Adrenal gland (tissue), 12 donors: ENCODE results near the gene NCLN. TPM values are rescaled to one million over a fixed set of nuclear protein-coding genes. Genes with fewer than 3 reads are reported as not detected.

Experiments used
- DNase-seq, 7 donors: peaks; one replicate each; pipeline ENCODE4 v3.0.0-alpha.2; 2019 to 2020
- H3K27ac ChIP-seq, 5 donors: fragments of 200-600 bp; sonication (generic) in 4 of 5; 1 replicate in 3 of 5; 2 replicates in 2 of 5; pipeline versions ENCODE4 v1.5.1 to v1.8.0; 2016 to 2020; ENCODE audit warnings: mild to moderate bottlenecking in 1 of 5
- H3K27me3 ChIP-seq: fragments of 200-600 bp; 2 replicates; pipeline ENCODE4 v1.8.0; 2021
- H3K36me3 ChIP-seq, 2 donors: fragments of 200-600 bp; replicated peaks in 1 of 2; 1 replicate in 1 of 2; 2 replicates in 1 of 2; pipeline versions ENCODE4 v1.5.1 to v1.8.0; 2018 to 2022
- H3K4me1 ChIP-seq, 2 donors: fragments of 200-600 bp; replicated peaks in 1 of 2; 1 replicate in 1 of 2; 2 replicates in 1 of 2; pipeline versions ENCODE4 v1.5.1 to v1.8.0; 2018 to 2021
- H3K4me3 ChIP-seq, 4 donors: fragments of 200-600 bp; sonication (generic) in 3 of 4; one replicate each; pipeline ENCODE4 v1.5.1; 2016 to 2018
- H3K9me3 ChIP-seq, 3 donors: fragments of 200-600 bp; sonication (generic) in 1 of 3; replicated peaks in 1 of 3; 1 replicate in 2 of 3; 2 replicates in 1 of 3; pipeline versions ENCODE4 v1.5.1 to v1.8.0; 2016 to 2021
- POLR2A ChIP-seq, 2 donors: fragments of 450-650 bp; IDR thresholded peaks; one replicate each; pipeline ENCODE4 v1.6.1; 2017; ENCODE audit warnings: antibody characterized with exemption in 2 of 2, mild to moderate bottlenecking in 2 of 2, moderate library complexity in 1 of 2
- WGBS, 4 donors: extraction: QIAGEN DNeasy Blood & Tissue Kit in 2 of 4; methylation state at CpG; one replicate each; pipeline versions ENCODE4 v1.1.5 to v1.1.7; 2013 to 2017; 5-methylcytosine and 5-hydroxymethylcytosine counted together
- intact Hi-C, 2 donors: fragments of 100-400 bp; cut with DNase I; formaldehyde crosslinking; loops; one replicate each; pipeline versions ENCODE4 v1.14.1 to v1.15.0; 2022 to 2023
- polyA plus RNA-seq, 3 donors: library from polyadenylated mRNA; stranded (reverse); fragments of 200-250 nt in 2 of 3; fragments of 350-450 nt in 1 of 3; fragmentation: Illumina TruSeq in 1 of 3; extraction: RNeasy Lipid Tissue Mini Kit (QIAGEN cat#74804) in 1 of 3; gene quantifications; one replicate each; pipeline ENCODE4 v1.2.3, GENCODE V29; 2013 to 2014
- total RNA-seq, 9 donors: library from RNA; depleted of rRNA in 4 of 9; stranded (reverse); fragments of >200 nt in 4 of 9; fragments of 120-200 nt in 1 of 9; fragmentation: NEBNext Ultra II Directional in 1 of 9; extraction: Animal tissue kit (Norgen Biotek cat#: 25700) in 1 of 9; gene quantifications; one replicate each; pipeline versions ENCODE4 v1.1.0 to v1.2.4, GENCODE V29; 2013 to 2023
- TF ChIP-seq, protein P1 (sequence below), 6 experiments: fragments of 450-650 bp in 4 of 6; fragments of 200-600 bp in 2 of 6; sonication (generic) in 1 of 6; IDR thresholded peaks; 1 replicate in 5 of 6; 2 replicates in 1 of 6; pipeline versions ENCODE4 v1.5.1 to v1.8.0; 2016 to 2021; ENCODE audit warnings: antibody characterized with exemption in 6 of 6, mild to moderate bottlenecking in 2 of 6, moderate library complexity in 1 of 6
- donor health status: healthy with polysubstance abuse.
- donor health status: Bipolar disorder and iron deficiency.
- donor health status: DM: yes; HTN: yes; CAD: no.
- donor health status: DM: no; HTN: no; CAD: no.
- donor health status: DM: no; HTN: no; CAD: no.
- donor health status: DM: yes; HTN: yes; CAD: no.

NCLN gene
- total and polyA plus RNA-seq, 12 donors = 51.5 to 193 (median 94.0) TPM

DNA sequence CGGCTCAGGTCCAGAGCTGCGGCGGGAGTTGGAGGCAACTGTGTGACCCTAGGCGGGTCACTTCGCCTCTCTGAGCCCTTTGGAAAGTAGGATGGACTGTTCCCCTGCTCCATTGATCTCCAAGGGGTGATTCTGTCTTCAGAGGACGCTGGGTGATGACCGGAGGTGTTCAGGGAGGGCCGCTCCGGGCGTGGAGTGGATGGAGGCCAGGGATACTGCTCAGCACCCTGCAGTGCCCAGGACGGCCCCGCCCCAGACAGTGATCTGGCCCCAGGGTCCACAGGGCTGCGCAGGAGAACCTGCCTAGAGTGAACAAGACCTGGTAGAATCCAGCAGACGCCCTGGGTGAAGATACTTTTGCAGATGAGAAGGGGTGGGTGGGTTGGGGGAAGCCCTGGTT lies 7.0 kb downstream of the NCLN start:
- peaks cover 0 to 8% of the 10 kb centered on the region in 2 donors for H3K36me3 ChIP-seq
- 92 to 94% (median 92%) methylated on average over 9 to 14 of the region's 14 CpGs for WGBS, 4 donors

DNA sequence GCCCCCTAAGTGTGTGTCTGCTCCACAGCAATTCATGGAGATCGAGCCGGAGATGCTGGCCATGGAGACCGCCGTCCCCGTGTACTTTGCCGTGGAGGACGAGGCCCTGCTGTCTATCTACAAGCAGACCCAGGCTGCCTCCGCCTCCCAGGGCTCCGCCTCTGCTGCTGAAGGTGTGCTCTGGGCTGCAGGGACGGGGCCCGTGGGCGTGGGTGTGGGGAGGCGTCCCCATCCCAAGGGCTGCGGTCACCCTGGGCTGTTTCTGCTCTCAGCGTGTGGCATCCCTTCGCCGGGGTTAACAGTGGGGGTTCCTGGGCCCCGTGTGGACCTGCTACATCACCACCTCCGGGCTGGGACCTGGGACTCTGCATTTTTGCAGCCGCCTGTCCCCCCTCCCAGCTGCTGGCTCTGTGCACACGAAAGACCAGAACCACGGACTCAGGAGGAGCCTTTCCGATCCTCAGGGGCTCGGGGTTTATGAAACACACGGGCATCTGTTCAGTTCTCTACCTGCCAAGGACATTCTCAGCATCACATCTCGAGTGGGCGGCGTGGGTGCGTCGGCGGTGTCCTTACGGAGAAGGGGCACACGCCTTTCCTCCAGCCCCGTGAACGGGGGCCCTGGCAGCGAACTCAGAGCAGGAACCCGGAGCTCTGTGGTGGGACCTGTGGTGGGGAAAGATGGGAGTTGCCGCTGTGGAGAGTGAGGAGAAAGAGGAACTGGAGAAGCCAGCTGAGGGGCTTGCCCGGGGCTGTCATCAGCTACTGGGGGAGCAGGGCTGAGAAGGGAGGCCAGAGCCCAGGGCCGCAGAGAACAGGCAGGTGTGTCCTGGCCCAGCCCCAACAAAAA lies 7.8 kb downstream of the NCLN start:
- Histone ChIP-seq H3K4me3 (no peak overlapping the region), H3K27me3 (no peaks in the 10 kb centered on the region), H3K9me3 (no peaks in the 10 kb centered on the region), H3K27ac (no peak overlapping the region), H3K4me1 (peaks cover 21 to 27% of the 10 kb centered on the region in 2 donors), H3K36me3 (peaks cover 0 to 8% of the 10 kb centered on the region in 2 donors)
- no peak for TF ChIP-seq POLR2A (IDR thresholded peaks at IDR 0.05)
- TF ChIP-seq, protein P1, sequence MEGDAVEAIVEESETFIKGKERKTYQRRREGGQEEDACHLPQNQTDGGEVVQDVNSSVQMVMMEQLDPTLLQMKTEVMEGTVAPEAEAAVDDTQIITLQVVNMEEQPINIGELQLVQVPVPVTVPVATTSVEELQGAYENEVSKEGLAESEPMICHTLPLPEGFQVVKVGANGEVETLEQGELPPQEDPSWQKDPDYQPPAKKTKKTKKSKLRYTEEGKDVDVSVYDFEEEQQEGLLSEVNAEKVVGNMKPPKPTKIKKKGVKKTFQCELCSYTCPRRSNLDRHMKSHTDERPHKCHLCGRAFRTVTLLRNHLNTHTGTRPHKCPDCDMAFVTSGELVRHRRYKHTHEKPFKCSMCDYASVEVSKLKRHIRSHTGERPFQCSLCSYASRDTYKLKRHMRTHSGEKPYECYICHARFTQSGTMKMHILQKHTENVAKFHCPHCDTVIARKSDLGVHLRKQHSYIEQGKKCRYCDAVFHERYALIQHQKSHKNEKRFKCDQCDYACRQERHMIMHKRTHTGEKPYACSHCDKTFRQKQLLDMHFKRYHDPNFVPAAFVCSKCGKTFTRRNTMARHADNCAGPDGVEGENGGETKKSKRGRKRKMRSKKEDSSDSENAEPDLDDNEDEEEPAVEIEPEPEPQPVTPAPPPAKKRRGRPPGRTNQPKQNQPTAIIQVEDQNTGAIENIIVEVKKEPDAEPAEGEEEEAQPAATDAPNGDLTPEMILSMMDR (IDR thresholded peaks at IDR 0.05) = no peak
- WGBS, 4 donors = 81 to 87% (median 83%) methylated on average over 19 to 40 of the region's 40 CpGs
- no peak for DNase-seq
- intact Hi-C loops = no loop called here

More for the DNA sequence above, 7.0 kb downstream of the NCLN start:
- no peak for TF ChIP-seq POLR2A (IDR thresholded peaks at IDR 0.05)
- TF ChIP-seq, protein P1 (IDR thresholded peaks at IDR 0.05) = no peak
- Histone ChIP-seq H3K27me3 (no peaks in the 10 kb centered on the region), H3K27ac (no peak overlapping the region), H3K4me3 (no peak overlapping the region), H3K9me3 (no peaks in the 10 kb centered on the region), H3K4me1 (peaks cover 21 to 35% of the 10 kb centered on the region in 2 donors)
- DNase-seq = no peak
- intact Hi-C loops = no loop called here

DNA sequence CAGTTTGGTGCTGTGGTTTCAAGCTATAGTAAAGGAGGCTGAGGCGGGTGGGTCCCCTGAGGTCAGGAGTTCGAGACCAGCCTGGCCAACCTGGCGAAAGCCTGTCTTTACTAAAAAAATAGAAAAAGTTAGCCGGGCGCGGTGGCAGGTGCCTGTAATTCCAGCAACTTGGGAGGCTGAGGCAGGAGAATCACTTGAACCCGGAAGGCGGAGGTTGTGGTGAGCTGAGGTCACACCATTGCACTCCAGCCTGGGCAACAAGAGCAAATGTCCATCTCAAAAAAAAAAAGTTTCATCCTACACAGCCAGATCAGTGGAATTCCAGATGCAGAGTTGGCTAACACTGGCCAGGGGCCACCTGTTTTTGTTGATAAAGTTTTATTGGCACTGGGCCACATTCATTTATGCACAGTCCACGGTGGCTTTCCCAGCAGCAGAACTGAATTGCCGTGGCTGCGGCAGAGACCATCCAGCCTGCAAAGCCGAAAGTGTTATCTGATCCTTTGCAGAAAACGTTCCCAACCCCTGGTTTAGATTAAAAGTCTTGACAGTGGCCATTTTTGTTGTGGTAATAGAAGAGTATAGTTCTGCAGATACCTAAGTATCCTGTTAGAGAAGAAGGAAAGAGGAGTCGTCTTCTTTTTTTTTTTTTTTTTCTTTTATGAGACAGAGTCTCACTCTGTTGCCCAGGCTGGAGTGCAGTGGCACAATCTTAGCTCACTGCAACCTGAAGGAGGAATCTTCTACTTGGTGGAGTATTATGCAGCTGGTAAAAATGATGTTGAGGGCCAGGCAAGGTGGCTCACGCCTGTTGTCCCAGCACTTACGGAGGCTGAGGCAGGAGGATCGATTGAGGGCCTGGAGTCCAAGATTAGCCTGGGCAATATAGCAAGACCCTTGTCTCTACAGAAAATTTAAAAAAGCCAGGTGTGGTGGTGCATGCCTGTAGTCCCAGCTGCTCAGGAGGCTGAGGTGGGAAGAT lies 8.7 kb downstream of the NCLN start:
- Histone ChIP-seq H3K27me3 (no peaks in the 10 kb centered on the region), H3K27ac (no peak overlapping the region), H3K36me3 (peaks cover 0 to 16% of the 10 kb centered on the region in 2 donors), H3K4me3 (no peak overlapping the region), H3K4me1 (peaks cover 20 to 21% of the 10 kb centered on the region in 2 donors), H3K9me3 (no peaks in the 10 kb centered on the region)
- TF ChIP-seq, protein P1 (IDR thresholded peaks at IDR 0.05) = no peak
- TF ChIP-seq POLR2A (IDR thresholded peaks at IDR 0.05) = no peak
- intact Hi-C loops = no loop called here
- 92 to 95% (median 93%) methylated on average over 17 of the region's 17 CpGs for WGBS, 4 donors
- no peak for DNase-seq
